ENCODE data around the gene PPP1R13L. TPM values are rescaled to one million over a fixed set of nuclear protein-coding genes. Genes with fewer than 3 reads are reported as not detected.

The PPP1R13L gene
- total RNA-seq, 2 donors from 2014 or later, result 17.9 to 26.4 TPM

DNA sequence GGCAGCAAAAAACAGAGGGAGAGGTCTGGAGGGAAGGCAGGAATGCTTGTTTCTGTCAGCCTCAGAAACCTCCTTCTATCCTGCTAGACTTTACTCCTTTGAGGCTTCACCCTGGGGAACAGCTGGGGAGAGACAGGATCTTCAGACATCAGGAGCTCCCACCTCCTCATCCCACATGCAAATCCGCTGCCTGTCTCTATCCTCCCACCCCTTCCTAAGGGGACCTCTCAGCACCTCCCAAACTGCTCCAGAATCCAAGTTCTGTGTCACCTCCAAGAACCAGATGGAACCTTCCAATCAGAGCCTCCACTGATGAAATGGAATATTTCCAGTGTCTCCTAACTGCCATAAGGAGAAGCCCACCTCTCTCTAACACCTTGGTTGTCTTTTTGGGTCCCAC, 24.8 kb downstream of the PPP1R13L start:
- Histone ChIP-seq H3K27me3 (ENCODE audit: control insufficient read depth, insufficient read depth, low read length, poor library complexity, severe bottlenecking) (no peaks in the 10 kb centered on the region), H3K36me3 (ENCODE audit: control insufficient read depth, insufficient read depth, low read length) (peaks cover 5% of the 10 kb centered on the region), H3K9me3 (ENCODE audit: control insufficient read depth, low read length) (no peaks in the 10 kb centered on the region), H3K27ac (ENCODE audit: low read depth, low read length) (no peak overlapping the region), H3K4me3 (ENCODE audit: low read length) (no peak overlapping the region), H3K4me1 (ENCODE audit: control insufficient read depth, insufficient read depth, low read length) (no peaks in the 10 kb centered on the region), H3K9ac (ENCODE audit: extremely low read depth, low read length, poor library complexity, severe bottlenecking) (no peak overlapping the region)
- Mint-ChIP-seq H3K36me3 (ENCODE audit: low read depth) (no peaks in the 10 kb centered on the region), H3K27ac (no peak overlapping the region), H3K27me3 (ENCODE audit: insufficient read depth) (peaks cover 4% of the 10 kb centered on the region), H3K4me3 (no peak overlapping the region), H3K9me3 (no peaks in the 10 kb centered on the region), H3K4me1 (peaks cover 2% of the 10 kb centered on the region)
- 94 to 100% methylated on average over 1 of the region's 1 CpG for WGBS, 2 experiments (ENCODE audit: insufficient coverage in 1 of 2, insufficient read length in 1 of 2)
- DNase-seq, result no peak
- TF ChIP-seq, protein P1, sequence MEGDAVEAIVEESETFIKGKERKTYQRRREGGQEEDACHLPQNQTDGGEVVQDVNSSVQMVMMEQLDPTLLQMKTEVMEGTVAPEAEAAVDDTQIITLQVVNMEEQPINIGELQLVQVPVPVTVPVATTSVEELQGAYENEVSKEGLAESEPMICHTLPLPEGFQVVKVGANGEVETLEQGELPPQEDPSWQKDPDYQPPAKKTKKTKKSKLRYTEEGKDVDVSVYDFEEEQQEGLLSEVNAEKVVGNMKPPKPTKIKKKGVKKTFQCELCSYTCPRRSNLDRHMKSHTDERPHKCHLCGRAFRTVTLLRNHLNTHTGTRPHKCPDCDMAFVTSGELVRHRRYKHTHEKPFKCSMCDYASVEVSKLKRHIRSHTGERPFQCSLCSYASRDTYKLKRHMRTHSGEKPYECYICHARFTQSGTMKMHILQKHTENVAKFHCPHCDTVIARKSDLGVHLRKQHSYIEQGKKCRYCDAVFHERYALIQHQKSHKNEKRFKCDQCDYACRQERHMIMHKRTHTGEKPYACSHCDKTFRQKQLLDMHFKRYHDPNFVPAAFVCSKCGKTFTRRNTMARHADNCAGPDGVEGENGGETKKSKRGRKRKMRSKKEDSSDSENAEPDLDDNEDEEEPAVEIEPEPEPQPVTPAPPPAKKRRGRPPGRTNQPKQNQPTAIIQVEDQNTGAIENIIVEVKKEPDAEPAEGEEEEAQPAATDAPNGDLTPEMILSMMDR (conservative IDR thresholded peaks at IDR 0.05), result no peak

DNA sequence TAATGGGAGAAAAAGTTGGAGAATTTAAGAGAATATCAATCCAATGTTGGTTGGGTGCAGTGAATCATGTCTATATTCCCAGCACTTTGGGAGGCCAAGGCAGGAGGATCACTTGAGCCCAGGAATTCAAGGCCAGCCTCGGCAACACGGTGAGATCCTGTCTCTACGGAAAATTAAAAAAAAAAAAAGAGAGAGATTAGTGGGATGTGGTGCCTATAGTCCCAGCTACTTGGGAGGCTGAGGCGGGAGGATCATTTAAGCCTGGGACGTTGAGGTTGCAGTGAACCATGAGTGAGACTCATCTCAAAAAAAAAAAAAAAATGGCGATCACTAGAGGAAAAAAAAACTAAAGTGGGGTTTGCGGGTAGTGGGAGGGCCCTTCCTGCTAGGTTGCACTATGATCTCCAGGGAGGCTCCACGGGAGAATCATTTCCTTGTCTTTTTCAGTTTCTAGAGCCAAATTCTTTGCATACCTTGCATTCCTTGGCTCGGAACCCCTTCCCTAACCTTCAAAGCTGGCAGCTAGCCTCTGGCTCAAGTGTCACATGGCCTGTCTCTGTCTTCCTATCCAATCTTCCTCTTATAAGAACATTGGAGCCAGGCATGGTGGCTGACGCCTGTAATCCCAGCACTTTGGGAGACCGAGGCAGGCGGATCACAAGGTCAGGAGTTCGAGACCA, 28.7 kb downstream of the PPP1R13L start:
- H3K36me3 Mint-ChIP-seq (ENCODE audit: low read depth), result no peaks in the 10 kb centered on the region
- Histone ChIP-seq H3K9me3 (ENCODE audit: control insufficient read depth, low read length) (no peaks in the 10 kb centered on the region), H3K36me3 (ENCODE audit: control insufficient read depth, insufficient read depth, low read length) (peaks cover 1% of the 10 kb centered on the region), H3K27ac (ENCODE audit: low read depth, low read length) (peak overlapping the region; percentile 48), H3K4me1 (ENCODE audit: control insufficient read depth, insufficient read depth, low read length) (no peaks in the 10 kb centered on the region), H3K27me3 (ENCODE audit: control insufficient read depth, insufficient read depth, low read length, poor library complexity, severe bottlenecking) (no peaks in the 10 kb centered on the region), H3K9ac (ENCODE audit: extremely low read depth, low read length, poor library complexity, severe bottlenecking) (peak overlapping the region; percentile 25), H3K4me3 (ENCODE audit: low read length) (no peak overlapping the region)
- peak; percentile 84 for DNase-seq
- TF ChIP-seq, protein P1 (conservative IDR thresholded peaks at IDR 0.05), result no peak
- H3K9me3 Mint-ChIP-seq, result no peaks in the 10 kb centered on the region
- no peaks in the 10 kb centered on the region for H3K27me3 Mint-ChIP-seq (ENCODE audit: insufficient read depth)
- H3K4me1 Mint-ChIP-seq, result peaks cover 2% of the 10 kb centered on the region
- peak overlapping the region; percentile 94 for H3K27ac Mint-ChIP-seq
- WGBS, 2 experiments (ENCODE audit: insufficient coverage in 1 of 2, insufficient read length in 1 of 2), result 47 to 66% methylated on average over 9 to 13 of the region's 13 CpGs
- no peak overlapping the region for H3K4me3 Mint-ChIP-seq

DNA sequence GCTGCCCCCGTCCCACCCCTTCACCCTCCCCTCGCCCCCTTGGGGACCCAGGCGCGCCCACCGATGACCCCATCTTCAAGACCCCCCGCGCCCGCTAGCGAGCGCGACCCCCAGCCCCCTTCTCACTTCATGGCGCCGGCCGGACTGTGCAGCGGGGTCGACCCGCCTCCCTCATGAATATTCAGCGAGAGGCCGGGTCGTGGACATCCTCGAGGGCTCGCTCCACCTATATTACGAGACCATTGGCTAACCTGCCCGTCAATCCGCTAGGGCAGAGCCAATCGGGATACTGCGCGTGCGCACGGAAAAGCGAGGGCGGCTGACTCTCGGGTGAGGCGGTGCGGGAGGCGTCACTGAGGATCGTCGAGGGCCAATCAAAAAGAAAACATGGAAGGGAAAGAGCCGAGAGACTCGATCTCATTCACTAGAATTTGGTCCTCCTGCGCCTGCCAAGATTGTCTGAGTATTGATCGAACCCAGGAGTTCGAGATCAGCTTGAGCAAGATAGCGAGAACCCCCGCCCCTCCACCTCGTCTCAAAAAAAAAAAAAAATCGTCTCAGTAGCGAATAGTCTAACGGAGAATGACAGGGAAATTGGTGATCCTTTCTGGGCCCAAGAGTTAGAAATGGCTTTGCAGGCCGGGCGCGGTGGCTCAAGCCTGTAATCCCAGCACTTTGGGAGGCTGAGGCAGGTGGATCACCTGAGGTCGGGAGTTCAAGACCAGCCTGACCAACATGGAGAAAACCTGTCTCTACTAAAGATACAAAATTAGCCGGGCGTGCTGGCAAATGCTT, 34.3 kb downstream of the PPP1R13L start, which contains the start of gene ERCC2:
TSS of gene ERCC2 (minus strand) at position 164 of the 795 bp plus-strand sequence. CDS start at position 131, 33 bp downstream.
- H3K9ac ChIP-seq (ENCODE audit: extremely low read depth, low read length, poor library complexity, severe bottlenecking), result peak within 1 kb of the TSS; percentile 73
- H3K9me3 Mint-ChIP-seq, result no peaks in the 10 kb centered on the region
- TF ChIP-seq, protein P1 (conservative IDR thresholded peaks at IDR 0.05), result no peak

More for the DNA sequence above, 34.3 kb downstream of the PPP1R13L start, which contains the start of gene ERCC2:
- Mint-ChIP-seq H3K4me1 (peaks cover 3% of the 10 kb centered on the region), H3K4me3 (peak within 1 kb of the TSS; percentile 76), H3K27me3 (ENCODE audit: insufficient read depth) (no peaks in the 10 kb centered on the region), H3K27ac (peak within 1 kb of the TSS; percentile 100), H3K36me3 (ENCODE audit: low read depth) (peaks cover 16% of the 10 kb centered on the region)
- no peaks in the 10 kb centered on the region for H3K4me1 ChIP-seq (ENCODE audit: control insufficient read depth, insufficient read depth, low read length)
- no peaks in the 10 kb centered on the region for H3K9me3 ChIP-seq (ENCODE audit: control insufficient read depth, low read length)
- peak within 1 kb of the TSS; percentile 93 for H3K4me3 ChIP-seq (ENCODE audit: low read length)
- peak; percentile 100 for DNase-seq
- no peaks in the 10 kb centered on the region for H3K27me3 ChIP-seq (ENCODE audit: control insufficient read depth, insufficient read depth, low read length, poor library complexity, severe bottlenecking)
- H3K27ac ChIP-seq (ENCODE audit: low read depth, low read length), result peak within 1 kb of the TSS; percentile 86
- H3K36me3 ChIP-seq (ENCODE audit: control insufficient read depth, insufficient read depth, low read length), result peaks cover 17% of the 10 kb centered on the region
- 7 to 9% methylated on average over 39 to 55 of the region's 55 CpGs for WGBS, 2 experiments (ENCODE audit: insufficient coverage in 1 of 2, insufficient read length in 1 of 2)
